Breast epithelium (tissue), 3 donors: ENCODE results near the gene GNPTG.

Source experiments
- POLR2AphosphoS5 ChIP-seq, 3 donors: sonication (generic); formaldehyde crosslinking; IDR thresholded peaks; one replicate each; pipeline ENCODE4 v1.6.1; 2017; ENCODE audit warnings: antibody characterized with exemption in 3 of 3
- TF ChIP-seq, protein P1 (sequence below), 3 donors: fragments of 450-650 bp; IDR thresholded peaks; one replicate each; pipeline ENCODE4 v1.5.1; 2016 to 2017; ENCODE audit warnings: antibody characterized with exemption in 3 of 3, mild to moderate bottlenecking in 3 of 3, moderate library complexity in 3 of 3

DNA sequence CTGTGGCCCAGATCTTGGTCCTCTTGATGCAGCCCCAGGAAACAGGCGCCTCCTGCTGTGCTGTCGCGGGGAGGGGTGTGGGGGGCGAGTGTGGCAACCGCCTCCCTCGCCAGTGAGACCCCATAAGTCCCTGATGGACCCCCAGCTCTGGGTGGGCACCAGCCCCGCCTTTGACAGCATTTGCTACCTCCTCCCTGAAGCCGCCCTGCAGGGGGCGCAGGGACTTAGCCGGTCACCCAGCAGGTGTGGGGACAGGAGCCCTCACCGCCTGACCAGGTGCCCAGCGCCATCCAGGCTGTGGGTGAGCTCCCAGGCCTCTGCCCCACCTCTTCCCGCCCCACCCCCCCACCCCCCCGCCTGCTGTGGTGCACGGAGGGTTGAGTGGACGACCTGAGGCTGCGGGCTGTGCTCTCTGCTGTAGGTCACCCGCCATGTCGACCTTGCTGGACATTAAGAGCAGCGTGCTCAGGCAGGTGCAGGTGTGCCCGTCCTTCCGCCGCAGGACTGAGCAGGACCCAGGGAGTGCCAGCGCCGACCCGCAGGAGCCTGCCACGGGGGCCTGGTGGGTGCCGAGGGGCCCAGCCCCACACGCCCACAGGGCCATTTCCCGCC, 13.5 kb upstream of the GNPTG start:
- no peak for TF ChIP-seq POLR2AphosphoS5 (IDR thresholded peaks at IDR 0.05)
- TF ChIP-seq, protein P1, sequence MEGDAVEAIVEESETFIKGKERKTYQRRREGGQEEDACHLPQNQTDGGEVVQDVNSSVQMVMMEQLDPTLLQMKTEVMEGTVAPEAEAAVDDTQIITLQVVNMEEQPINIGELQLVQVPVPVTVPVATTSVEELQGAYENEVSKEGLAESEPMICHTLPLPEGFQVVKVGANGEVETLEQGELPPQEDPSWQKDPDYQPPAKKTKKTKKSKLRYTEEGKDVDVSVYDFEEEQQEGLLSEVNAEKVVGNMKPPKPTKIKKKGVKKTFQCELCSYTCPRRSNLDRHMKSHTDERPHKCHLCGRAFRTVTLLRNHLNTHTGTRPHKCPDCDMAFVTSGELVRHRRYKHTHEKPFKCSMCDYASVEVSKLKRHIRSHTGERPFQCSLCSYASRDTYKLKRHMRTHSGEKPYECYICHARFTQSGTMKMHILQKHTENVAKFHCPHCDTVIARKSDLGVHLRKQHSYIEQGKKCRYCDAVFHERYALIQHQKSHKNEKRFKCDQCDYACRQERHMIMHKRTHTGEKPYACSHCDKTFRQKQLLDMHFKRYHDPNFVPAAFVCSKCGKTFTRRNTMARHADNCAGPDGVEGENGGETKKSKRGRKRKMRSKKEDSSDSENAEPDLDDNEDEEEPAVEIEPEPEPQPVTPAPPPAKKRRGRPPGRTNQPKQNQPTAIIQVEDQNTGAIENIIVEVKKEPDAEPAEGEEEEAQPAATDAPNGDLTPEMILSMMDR (IDR thresholded peaks at IDR 0.05): no peak
